NCI-H2107 (cell line): ENCODE data around the gene TUBGCP5.
"Not testable (repeated sequence)": the region's sequence is repeated elsewhere in the genome, so short reads cannot be mapped to it uniquely, and the experiment has no call there.

Experiments
- DNase-seq: peaks from one replicate; lab custom pipeline; 2025; lab: John Stamatoyannopoulos, UW

The TUBGCP5 gene

DNA sequence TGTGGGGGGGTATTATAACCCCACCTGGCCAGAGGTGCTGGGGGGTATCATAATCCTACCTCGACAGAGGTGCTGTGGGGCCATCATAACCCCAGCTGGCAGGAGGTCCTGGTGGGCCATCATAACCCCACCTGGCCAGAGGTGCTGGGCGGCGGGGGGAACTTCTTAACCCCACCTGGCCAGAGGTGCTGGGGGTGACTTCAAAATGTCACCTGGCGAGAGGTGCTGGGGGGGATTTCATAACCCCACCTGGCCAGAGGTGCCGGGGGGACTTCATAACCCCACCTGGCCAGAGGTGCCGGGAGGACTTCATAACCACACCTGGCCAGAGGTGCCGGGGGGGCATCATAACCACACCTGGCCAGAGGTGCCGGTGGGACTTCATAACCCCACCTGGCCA, 2.4 kb upstream of the TUBGCP5 start:
- not testable (repeated sequence) for DNase-seq

DNA sequence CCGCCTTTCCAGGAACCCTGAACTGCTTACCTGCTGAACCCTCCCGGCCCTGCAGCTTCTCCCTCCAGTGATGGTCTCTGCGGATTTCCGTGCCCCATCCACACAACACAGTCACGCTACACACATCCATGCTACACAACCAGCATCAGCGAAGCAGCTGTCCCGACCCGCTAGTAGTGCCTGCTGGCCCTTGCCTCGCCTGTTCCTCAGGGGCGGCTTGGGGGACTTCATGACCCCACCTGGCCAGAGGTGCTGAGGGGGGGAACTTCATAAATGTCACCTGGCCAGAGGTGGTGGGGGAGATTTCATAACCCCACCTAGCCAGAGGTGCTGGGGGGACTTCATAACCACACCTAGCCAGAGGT, 530 bp upstream of the TUBGCP5 start:
- no peak for DNase-seq

DNA sequence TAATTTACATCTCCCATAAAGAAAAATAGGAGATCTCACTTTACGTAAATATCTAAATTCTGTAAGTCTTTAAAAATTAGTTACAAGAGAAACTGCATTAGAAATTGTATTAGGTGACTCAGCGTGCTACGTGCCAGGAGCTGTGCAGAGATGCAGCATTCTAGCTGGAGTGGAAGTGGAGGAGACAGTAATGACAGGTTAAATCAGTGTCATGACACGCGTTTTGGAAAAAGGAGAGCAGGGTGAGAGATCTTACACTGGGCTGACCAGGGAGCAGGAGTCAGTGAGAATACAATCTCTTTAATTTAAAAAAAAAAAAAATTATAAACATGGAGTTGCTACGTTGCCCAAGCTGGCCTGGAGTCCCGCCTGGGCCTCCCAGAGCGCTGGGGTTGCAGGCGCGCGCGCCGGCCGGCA, 635 bp downstream of the TUBGCP5 start:
- no peak for DNase-seq

DNA sequence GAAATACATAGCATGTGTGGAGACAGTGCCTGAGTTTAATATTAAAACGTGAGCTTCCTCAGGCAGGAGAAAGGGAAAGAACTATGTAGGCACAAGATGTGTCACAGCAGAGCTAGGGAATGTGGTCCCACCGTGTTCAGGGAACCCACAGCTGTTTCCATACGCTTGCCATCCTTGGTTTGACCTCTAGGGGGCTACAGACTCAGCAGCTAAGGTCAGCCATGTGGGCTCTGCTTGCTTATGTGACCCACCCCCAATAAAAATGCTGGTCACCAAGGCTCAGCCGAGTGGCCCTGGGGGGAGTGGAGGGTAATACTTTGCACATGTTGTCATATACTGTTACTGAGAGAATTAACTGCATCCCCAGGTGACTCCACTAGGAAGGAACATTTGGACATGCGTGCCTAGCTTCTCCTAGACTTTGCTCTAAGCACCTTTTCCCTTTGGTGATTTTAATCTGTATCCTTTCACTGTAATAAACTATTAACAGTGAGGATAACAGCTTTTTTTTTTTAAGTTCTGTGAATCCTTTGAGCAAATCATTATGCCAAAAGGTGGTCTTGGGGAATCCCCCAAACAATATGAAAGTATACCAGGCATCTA, 3.3 kb downstream of the TUBGCP5 start:
- no peak for DNase-seq

DNA sequence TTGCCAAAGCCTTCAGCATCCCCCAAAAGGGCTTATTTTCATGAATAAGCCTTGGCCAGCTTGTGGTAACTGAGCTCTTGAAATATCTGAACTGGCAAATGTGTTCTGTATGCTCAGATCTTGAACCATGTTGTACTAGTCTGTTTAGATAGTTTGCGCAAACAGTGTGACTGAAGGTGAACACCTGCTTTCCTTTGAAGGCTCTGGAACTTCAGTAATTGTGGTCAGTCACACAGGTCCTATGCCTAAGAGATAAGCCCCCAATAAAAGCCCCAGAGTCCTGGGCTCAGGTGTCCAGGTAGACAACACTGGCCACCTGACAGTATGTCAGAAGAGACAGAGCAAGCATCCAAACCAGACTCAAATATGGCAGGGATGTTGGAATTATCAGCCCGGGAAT, 5.4 kb downstream of the TUBGCP5 start:
- DNase-seq, result no peak

DNA sequence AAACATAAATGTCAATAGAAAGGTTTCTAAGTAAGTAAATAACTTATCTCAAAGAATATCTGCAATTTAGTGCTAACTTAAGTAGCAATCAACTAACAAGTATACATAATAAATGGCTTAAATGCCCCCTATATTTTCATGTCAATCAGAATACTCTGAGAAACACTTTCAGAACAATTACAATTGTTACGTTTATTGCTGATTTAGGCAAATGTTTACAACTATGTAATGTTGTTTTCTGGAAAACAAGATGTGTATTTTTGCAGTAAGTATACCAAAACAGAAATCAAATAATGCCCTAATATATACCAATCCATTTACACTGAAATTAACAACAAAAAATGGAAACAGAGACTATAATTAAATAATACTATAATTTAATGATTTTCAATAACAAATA, 13.2 kb downstream of the TUBGCP5 start:
- DNase-seq, result no peak

DNA sequence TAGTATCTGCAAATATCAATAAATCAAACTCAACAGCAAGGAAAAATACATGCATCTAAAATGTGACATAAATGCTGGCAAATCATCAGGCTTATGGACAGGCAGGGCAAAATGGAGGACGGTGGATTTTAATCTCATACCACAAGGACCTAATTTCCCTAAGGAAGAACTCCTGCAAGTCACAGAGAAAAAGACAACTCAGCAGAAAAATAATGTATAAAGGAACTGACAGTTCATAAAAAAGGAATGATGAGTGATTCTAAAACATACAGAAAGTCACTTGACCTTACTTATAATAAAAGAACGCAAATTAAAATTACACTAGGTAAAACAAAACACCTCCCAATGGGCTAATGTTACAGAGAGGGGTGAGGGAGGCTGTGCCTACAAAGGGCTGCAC, 17.2 kb downstream of the TUBGCP5 start:
- DNase-seq, result no peak

DNA sequence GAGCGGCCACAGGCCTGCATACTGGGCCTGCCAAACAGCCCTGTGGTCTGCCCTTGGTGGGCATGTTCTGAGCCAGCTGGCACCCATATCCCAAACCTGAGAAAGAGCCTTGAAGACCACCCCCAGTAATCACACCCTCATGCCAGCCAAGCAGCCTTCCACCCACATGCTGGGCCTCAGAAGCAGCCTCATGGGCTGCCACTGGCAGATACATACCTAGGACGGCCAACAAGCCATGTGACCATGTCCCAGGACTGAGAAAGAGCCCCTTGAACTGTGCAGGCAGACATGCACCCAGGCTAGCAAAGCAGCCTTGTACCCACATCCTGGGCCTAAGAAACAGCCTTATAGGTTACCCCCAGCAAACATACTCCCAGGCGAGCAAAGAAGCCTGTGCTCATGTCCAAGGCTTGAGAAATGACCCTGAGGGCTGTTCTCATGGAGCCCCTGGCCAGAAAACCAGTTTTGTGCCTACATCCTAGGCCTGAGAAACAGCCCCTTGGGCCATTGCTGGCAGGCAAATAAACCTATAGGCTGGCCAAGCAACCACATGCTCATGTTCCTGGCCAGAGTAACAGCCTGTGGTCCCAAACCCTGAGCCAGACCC, 24.9 kb downstream of the TUBGCP5 start:
- DNase-seq, result no peak

DNA sequence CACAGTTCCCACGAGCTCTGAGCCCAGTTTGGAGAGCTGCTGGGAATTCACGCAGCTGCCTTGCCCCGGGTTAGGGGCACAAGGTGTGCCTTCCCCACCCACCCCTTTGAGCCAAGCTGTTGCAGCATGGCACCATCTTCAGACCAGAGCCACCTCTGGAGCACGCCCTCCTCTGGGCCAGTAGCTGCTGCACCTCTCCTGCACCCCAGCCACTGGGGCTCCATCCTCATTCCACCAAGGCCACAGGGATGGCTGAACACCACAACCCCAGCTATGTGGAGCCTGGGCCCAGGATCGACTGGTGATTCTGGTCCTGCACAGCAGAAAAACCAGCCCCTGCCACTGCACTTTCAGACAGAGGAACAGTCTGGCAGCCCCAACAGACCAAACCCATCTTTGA, 25.7 kb downstream of the TUBGCP5 start:
- no peak for DNase-seq

DNA sequence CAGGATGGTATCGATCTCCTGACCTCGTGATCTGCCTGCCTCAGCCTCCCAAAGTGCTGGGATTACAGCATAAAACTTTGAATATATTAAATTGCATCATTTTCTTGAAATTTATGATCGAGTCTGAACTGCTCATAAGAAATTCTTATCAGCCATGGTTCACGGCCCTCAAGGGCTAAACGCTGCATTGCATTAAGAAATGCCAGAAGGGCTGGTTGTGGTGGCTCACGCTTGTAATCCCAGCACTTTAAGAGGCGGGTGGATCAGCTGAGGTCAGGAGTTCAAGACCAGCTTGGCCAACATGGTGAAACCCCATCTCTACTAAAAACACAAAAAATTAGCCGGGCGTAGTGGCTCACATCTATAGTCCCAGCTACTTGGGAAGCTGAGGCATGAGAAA, 26.8 kb downstream of the TUBGCP5 start:
- not testable (repeated sequence) for DNase-seq

DNA sequence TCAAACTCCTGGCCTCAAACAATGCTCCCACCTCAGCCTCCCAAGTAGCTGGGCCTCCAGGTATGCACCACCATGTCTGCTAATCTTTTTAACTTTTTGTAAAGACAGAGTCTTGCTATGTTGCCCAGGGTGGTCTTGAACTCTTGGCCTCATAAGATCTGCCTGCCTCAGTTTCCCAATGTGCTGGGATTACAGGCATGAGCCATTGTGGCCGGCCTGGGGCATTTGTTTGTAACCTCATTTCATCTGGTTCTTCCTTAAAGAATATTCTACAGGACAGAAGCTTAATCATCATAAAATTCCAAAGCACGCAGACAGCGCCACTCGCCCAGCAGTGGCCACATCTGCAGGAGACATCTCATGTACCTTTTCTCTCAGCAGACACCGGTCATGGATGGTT, 35.6 kb downstream of the TUBGCP5 start:
- DNase-seq, result no peak

DNA sequence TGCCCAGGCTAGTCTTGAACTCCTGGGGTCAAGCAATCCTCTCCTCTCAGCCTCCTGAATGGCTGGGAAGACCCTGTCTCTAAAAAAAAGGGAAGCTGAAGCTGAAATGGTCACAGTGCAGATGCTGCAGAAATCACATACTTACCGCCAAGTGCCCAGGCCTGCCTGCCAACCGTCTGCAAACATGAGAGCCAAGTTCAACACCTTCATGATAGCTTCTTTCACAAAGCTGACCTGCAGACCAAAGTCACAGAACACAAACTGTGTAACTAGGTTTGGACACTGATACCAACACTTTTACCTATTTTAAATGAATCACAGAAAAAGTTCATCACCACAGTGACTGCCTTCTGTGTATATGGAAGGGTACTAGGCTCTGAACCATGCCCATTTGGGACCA, 36.4 kb downstream of the TUBGCP5 start:
- DNase-seq, result no peak

DNA sequence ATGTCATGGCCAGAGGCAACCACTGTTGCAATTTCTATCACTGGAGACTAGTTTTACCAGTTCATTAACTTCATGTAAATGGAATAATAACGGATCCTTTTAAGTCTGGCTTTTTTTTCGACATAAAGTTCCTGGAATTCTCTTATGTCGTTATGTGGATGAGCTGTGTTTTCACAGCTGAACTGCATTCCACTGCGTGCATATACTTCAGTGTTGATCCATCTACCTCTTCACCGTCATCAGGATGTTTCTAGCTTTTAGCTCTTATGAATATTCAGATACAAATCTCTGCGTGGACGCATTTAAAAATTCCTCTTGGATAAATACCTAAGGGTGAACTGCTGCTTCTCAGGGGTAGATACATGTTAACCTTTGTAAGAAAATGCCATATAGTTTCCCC, 43.6 kb downstream of the TUBGCP5 start:
- no peak for DNase-seq

DNA sequence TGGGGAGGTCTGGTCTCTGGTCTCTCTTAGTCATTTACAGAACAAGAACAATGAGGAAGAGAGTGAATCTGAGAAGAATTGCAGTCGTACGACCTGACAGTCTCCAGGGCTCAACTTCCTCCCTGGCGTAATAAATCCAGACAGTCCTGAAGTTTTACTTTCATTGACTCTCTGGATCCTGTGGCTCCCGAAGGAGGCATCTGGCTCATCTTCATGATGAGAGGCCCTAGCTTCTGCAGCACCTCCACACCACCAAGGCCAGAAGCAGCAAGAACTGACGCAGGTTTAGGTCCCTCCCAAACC, 47.4 kb downstream of the TUBGCP5 start:
- DNase-seq, result no peak

DNA sequence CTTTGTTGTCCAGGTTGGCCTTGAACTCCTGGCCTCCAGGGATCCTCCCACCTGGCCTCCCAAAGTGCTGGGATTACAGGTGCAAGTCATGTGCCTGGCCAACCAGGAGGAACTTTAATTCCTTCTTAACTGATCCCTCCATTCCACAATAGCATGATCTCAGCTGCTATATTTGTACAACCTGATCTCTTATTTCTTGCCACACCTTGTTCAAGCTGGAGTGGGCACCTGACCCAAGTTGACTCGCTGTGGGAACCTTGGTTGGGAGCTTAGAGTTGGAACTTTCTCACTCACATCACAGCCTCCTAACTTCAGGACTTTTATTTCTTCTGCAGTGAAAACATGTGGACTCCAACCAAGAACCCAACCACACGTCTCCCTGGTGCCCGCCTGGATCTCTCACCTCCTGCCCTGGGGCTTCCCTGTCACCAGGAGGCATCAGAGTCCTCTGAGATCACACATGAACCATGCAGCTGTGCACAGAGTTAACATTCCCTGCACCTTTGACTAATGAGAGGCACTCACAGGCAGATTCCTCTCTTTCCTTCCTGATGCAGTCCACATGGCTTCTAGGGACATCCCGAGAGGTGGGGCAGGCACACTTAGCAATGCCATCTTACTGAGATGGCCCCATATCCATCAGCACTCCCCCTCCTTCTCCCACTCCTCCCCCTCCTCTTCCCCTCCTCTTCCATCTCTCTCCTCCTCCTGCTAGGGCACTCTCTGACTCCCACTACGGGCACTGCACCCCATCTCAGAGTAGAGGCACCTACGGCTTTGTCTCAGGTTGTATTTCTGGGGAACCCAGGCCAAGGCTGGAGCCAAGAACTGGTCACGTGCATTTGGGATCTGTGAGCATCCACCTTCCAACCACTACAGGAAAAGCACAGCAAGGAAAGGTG, 49.5 kb downstream of the TUBGCP5 start:
- DNase-seq, result no peak

DNA sequence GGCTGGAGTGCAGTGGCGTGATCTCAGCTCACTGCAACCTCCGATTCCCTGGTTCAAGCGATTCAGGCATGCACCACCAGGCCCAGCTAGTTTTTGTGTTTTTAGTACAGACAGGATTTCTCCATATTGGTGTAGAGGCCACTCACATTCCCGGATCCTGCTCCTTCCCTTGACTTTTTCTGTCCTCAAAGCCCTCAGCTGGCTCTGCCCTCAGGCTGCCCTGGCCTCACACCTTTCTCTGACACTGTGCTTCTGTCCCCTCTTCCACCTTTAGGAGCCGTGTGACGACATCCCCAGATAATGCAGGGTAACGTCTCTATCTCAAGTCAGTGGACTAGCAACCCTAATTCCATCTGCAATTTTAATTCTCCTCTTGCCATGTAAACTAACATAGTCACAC, 50.6 kb downstream of the TUBGCP5 start:
- DNase-seq, result no peak

DNA sequence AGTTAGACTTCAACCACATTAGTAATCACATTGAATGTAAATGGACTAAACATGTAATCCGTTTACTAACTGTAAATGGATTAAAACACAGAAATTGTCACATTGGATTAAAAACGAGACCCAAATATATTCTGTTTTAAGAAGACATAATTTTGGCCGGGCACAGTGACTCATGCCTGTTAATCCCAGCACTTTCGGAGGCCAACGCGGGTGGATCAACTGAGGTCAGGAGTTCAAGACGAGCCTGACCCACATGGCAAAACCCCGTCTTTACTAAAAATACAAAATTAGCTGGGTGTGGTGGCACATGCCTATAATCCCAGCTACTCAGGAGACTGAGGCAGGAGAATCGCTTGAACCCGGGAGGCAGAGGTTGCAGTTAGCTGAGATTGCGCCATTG, 57.4 kb downstream of the TUBGCP5 start:
- DNase-seq, result not testable (repeated sequence)

DNA sequence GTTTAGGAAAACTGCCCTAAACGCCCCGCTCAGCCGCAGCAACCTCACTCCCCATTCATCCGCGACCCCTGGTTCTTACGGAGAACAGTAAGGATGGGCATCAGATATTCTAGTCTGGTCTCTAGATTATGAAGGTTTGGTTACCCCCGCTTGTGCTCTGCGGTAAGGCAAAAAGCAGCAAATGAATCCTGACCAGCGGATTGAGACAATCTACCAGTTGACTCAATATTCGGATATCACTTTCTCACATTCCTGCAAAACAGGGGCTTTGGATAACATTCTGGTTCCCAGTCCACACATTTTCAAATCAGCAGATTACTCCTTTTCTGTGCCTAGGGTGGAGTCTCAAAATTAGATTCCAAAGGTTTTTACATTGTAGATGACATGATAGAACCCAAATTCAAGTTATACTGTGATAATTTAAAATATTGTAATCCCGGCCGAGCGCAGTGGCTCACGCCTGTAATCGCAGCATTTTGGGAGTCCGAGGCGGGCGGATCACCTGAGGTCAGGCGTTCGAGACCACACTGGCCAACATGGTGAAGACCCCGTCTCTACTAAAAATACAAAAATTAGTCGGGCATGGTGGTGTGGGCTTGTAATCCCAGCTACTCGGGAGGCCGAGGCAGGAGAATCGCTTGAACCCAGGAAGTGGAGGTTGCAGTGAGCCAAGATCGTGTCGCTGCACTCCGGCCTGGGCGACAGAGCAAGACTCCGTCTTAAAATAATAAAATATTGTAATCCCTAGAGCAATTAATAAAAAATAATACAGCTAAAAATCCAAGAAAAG, 58.1 kb downstream of the TUBGCP5 start:
- DNase-seq, result no peak

DNA sequence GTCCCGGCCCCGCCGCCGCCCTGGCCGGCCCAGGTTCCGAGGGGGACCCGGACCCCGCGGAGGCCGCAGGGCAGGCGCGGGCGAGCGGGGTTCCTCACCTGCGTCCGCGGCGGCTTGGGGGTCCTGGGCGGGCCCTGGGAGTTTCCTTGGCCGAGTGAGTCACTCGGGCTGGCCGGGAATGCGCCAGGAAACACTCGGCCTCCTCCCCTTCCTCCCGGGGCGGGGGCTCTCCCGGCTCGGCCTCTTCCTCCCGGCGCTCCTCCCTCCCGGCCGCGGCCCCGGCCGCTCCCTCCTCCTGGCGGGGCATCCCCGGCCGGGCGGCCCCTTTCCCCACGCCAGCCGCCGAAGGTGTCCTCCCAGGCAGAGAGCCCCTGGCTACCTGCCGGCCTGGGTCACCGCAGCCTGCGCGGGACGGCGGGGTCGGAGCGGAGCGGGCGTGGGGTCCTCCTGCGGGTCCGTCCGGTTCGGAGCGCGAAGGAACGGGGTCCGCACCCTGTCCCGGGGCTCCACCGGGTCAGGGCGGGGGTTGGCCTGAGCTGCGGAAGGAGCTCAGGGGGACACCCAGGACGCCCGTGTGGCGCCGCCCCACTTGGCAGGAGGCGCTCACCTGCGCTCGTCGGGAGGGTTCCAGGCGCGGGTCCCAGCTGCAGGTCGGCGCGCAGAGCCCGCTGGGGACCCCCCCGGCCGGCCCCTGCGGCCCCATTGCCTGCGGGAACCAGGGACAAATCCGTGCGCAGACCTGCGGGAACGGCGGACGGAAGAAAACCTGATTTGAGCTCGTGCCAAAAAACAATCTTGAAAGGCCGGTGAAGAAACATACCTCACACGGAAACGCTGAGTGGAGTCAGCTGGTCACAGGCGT, 58.9 kb downstream of the TUBGCP5 start, which contains the start of gene CYFIP1:
CYFIP1 (minus strand) TSS at position 180 of the 862 bp plus-strand sequence. CDS start 33,083 bp downstream, outside the sequence.
- peak; percentile 6 for DNase-seq

DNA sequence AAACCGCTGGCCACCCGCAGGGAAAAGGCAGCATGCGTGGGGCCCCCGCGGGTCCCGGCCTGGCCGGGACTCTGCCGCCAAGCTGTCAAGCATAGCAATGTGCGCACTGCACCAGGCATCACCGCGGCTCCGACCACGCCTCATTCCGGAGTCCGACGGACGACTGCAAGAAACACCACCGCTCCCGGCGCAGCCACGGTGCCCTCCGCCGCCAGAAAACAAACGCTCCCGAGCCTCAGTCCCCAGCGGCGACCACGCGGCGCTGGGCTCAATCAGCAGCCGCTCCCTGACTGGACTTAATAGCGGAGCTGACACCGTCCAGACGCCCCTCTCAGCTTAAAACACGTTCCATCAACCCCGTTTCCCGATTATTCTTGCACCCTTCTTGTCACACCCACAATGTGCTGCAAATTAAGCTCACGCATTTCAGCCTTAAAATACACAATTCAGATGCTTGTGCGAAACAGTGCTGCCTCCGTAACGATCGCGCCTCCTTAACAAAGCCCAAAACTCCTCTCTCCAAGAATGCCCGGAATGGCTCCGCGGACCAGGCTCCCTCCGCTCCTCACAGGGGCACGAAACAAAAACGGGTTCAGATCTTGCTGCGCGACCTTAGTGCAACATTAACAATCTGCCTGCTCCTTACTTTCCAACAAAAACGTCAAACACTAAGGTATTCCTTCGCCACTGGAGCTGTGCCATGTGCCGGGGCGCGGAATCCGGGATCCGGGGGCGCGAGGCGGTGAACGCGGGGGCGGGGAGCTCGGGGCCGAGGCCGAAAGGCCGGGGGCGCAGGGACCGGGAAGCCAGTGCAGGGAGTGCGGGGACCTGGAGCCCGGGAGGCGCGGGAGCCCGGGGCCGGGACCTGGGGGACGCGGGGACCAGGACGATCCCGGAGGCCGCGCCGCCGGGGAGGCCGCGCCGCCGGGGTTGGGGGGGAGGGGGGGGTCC, 59.9 kb downstream of the TUBGCP5 start:
- DNase-seq, result no peak
